ENCODE results near the gene LILRA2.

GRCh38 chr19:54548806-54549205 lies 24.8 kb upstream of the LILRA2 start:
- TF ChIP-seq TAF1 (IDR thresholded peaks at IDR 0.05; ENCODE audit: low read depth) (no peak), POLR2AphosphoS5 (IDR thresholded peaks at IDR 0.05) (no peak), CTCF (IDR thresholded peaks at IDR 0.05; ENCODE audit: poor library complexity, severe bottlenecking) (no peak), EZH2 (IDR thresholded peaks at IDR 0.05; ENCODE audit: borderline replicate concordance, insufficient read depth, low read length, poor library complexity, severe bottlenecking) (no peak), REST (IDR thresholded peaks at IDR 0.05; ENCODE audit: borderline replicate concordance) (no peak), EP300 (conservative IDR thresholded peaks at IDR 0.05; ENCODE audit: poor library complexity, severe bottlenecking) (no peak), SMC3 (conservative IDR thresholded peaks at IDR 0.05; ENCODE audit: poor library complexity) (no peak)
